Measurements from ENCODE around the gene SEMA3G. TPM values are rescaled to one million over a fixed set of nuclear protein-coding genes. Genes with fewer than 3 reads are reported as not detected.

Gene SEMA3G
- total and polyA plus RNA-seq, 2 experiments from 2014 or later, result 0.47 to 2.5 TPM

DNA sequence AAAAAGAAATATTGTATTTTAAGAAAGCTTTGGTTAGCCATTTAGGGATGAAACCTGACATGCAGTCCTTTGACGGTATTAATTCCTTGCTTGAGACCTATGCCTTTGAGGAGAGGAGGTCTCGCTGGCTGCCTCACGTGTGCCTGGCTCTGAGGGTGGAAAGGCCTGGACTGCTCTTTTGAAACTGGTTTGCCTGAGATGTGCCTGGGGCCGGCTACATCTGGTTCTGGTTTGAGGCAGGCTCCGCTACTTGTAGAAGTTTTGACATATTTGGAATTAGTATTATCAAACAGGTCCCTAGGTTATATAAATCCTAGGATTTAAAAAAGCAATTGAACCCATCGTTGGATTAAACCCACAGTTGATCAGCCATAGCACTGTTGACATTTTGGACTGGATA lies 17.0 kb upstream of the SEMA3G start (continued):
- TF ChIP-seq, protein P1, sequence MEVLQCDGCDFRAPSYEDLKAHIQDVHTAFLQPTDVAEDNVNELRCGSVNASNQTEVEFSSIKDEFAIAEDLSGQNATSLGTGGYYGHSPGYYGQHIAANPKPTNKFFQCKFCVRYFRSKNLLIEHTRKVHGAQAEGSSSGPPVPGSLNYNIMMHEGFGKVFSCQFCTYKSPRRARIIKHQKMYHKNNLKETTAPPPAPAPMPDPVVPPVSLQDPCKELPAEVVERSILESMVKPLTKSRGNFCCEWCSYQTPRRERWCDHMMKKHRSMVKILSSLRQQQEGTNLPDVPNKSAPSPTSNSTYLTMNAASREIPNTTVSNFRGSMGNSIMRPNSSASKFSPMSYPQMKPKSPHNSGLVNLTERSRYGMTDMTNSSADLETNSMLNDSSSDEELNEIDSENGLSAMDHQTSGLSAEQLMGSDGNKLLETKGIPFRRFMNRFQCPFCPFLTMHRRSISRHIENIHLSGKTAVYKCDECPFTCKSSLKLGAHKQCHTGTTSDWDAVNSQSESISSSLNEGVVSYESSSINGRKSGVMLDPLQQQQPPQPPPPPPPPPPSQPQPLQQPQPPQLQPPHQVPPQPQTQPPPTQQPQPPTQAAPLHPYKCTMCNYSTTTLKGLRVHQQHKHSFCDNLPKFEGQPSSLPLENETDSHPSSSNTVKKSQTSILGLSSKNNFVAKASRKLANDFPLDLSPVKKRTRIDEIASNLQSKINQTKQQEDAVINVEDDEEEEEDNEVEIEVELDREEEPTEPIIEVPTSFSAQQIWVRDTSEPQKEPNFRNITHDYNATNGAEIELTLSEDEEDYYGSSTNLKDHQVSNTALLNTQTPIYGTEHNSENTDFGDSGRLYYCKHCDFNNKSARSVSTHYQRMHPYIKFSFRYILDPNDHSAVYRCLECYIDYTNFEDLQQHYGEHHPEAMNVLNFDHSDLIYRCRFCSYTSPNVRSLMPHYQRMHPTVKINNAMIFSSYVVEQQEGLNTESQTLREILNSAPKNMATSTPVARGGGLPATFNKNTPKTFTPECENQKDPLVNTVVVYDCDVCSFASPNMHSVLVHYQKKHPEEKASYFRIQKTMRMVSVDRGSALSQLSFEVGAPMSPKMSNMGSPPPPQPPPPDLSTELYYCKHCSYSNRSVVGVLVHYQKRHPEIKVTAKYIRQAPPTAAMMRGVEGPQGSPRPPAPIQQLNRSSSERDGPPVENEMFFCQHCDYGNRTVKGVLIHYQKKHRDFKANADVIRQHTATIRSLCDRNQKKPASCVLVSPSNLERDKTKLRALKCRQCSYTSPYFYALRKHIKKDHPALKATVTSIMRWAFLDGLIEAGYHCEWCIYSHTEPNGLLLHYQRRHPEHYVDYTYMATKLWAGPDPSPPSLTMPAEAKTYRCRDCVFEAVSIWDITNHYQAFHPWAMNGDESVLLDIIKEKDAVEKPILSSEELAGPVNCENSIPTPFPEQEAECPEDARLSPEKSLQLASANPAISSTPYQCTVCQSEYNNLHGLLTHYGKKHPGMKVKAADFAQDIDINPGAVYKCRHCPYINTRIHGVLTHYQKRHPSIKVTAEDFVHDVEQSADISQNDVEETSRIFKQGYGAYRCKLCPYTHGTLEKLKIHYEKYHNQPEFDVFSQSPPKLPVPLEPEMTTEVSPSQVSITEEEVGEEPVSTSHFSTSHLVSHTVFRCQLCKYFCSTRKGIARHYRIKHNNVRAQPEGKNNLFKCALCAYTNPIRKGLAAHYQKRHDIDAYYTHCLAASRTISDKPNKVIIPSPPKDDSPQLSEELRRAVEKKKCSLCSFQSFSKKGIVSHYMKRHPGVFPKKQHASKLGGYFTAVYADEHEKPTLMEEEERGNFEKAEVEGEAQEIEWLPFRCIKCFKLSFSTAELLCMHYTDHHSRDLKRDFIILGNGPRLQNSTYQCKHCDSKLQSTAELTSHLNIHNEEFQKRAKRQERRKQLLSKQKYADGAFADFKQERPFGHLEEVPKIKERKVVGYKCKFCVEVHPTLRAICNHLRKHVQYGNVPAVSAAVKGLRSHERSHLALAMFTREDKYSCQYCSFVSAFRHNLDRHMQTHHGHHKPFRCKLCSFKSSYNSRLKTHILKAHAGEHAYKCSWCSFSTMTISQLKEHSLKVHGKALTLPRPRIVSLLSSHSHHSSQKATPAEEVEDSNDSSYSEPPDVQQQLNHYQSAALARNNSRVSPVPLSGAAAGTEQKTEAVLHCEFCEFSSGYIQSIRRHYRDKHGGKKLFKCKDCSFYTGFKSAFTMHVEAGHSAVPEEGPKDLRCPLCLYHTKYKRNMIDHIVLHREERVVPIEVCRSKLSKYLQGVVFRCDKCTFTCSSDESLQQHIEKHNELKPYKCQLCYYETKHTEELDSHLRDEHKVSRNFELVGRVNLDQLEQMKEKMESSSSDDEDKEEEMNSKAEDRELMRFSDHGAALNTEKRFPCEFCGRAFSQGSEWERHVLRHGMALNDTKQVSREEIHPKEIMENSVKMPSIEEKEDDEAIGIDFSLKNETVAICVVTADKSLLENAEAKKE (CRISPR knock-in tag; IDR thresholded peaks at IDR 0.05), result no peak
- TF ChIP-seq, protein P2, sequence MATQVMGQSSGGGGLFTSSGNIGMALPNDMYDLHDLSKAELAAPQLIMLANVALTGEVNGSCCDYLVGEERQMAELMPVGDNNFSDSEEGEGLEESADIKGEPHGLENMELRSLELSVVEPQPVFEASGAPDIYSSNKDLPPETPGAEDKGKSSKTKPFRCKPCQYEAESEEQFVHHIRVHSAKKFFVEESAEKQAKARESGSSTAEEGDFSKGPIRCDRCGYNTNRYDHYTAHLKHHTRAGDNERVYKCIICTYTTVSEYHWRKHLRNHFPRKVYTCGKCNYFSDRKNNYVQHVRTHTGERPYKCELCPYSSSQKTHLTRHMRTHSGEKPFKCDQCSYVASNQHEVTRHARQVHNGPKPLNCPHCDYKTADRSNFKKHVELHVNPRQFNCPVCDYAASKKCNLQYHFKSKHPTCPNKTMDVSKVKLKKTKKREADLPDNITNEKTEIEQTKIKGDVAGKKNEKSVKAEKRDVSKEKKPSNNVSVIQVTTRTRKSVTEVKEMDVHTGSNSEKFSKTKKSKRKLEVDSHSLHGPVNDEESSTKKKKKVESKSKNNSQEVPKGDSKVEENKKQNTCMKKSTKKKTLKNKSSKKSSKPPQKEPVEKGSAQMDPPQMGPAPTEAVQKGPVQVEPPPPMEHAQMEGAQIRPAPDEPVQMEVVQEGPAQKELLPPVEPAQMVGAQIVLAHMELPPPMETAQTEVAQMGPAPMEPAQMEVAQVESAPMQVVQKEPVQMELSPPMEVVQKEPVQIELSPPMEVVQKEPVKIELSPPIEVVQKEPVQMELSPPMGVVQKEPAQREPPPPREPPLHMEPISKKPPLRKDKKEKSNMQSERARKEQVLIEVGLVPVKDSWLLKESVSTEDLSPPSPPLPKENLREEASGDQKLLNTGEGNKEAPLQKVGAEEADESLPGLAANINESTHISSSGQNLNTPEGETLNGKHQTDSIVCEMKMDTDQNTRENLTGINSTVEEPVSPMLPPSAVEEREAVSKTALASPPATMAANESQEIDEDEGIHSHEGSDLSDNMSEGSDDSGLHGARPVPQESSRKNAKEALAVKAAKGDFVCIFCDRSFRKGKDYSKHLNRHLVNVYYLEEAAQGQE (IDR thresholded peaks at IDR 0.05; ENCODE audit: unreplicated experiment), result no peak

DNA sequence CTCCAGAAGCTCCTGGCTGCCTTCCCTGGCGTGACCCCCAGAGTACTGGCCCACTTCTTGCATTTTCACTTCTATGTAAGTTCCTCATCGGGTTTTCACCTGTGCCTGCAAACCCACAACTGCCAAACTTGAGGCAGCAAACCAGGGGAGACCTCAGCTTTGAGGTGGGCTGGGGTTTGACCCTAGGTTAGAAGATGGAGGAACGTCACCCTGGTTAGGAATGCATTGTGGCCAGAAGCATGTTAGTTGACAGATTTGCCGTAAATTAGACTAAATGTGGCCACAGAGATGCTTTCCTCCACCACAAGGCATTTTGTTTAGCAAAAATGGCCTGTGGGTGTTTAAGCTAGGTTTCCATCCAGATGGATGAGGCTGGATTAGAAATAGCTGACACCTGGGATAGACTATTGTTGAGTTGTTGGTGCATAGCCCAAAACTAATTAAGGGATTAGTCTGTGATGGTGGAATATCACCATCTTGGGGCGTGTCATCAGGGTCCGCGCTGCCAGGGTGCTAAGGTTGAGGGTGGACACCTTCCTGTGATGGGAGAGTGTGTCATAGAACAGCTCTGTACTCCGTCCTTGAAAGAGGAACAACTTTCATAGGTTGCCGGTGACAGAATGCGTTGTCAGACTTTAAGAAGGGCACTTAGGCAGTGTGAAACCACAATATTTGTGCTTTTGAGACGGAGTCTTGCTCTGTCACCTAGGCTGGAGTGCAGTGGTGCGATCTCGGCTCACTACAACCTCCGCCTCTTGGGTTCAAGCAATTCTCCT lies 14.1 kb upstream of the SEMA3G start:
- ATAC-seq (no peak), DNase-seq (ENCODE audit: low spot score) (no peak)
- H3K36me3 ChIP-seq (ENCODE audit: insufficient read depth), result peaks cover 25% of the 10 kb centered on the region; the same call in 1 of the 2 replicates
- Mint-ChIP-seq H3K4me1 (peaks cover 27% of the 10 kb centered on the region), H3K9me3 (no peaks in the 10 kb centered on the region), H3K36me3 (ENCODE audit: low read depth) (peaks cover 54% of the 10 kb centered on the region), H3K4me3 (no peak overlapping the region), H3K27me3 (ENCODE audit: insufficient read depth, low read depth, poor library complexity) (peaks cover 5% of the 10 kb centered on the region), H3K27ac (no peak overlapping the region)
- H3K9me2 ChIP-seq (ENCODE audit: insufficient read depth), result no peaks in the 10 kb centered on the region
- H3K4me2 ChIP-seq, result no peak overlapping the region
- peaks cover 60% of the 10 kb centered on the region for H3K79me2 ChIP-seq (replicated peaks; ENCODE audit: insufficient read depth)
- H3K4me1 ChIP-seq (ENCODE audit: insufficient read depth), result peaks cover 20% of the 10 kb centered on the region; the same call in 1 of the 2 replicates
- H2AFZ ChIP-seq, result no peak overlapping the region
- no peaks in the 10 kb centered on the region for H3K27me3 ChIP-seq (ENCODE audit: insufficient read depth)
- H3K27ac ChIP-seq (ENCODE audit: low read depth), result no peak overlapping the region
- peaks cover 44% of the 10 kb centered on the region for H4K20me1 ChIP-seq (replicated peaks; ENCODE audit: insufficient read depth)
- no peaks in the 10 kb centered on the region; the same call in 1 of the 2 replicates for H3F3A ChIP-seq (replicated peaks; ENCODE audit: low read depth)
- H3K4me3 ChIP-seq, result no peak overlapping the region
- TF ChIP-seq, protein P1 (CRISPR knock-in tag; IDR thresholded peaks at IDR 0.05), result no peak
- no peak for TF ChIP-seq STAT1 (IDR thresholded peaks at IDR 0.05; ENCODE audit: unreplicated experiment)
- no peak for TF ChIP-seq EZH2 (IDR thresholded peaks at IDR 0.05; ENCODE audit: low read depth, unreplicated experiment)

Measured in GM23338 (cell line).